GM12878 (cell line): ENCODE data around the gene MAP3K21. TPM values are rescaled to one million over a fixed set of nuclear protein-coding genes. Genes with fewer than 3 reads are reported as not detected.

Source experiments
- ASH2L ChIP-seq: fragments of 300-600, 200-600 bp; sonication (generic); IDR thresholded peaks from 2 replicates; pipeline ENCODE4 v1.6.1; 2017; ENCODE audit warnings: low read depth, mild to moderate bottlenecking, borderline replicate concordance
- BRCA1 ChIP-seq: IDR thresholded peaks from 2 replicates; pipeline ENCODE4 v1.6.1; 2011; ENCODE audit warnings: low read depth, low read length, improper control_type of control experiment
- CBFB ChIP-seq: IDR thresholded peaks from 2 replicates; pipeline ENCODE4 v1.6.1; 2016; ENCODE audit warnings: antibody characterized with exemption, low read depth
- EZH2 ChIP-seq: IDR thresholded peaks from 2 replicates; pipeline ENCODE4 v1.6.1; 2012; ENCODE audit warnings: low read depth, mild to moderate bottlenecking, control low read depth, inconsistent platforms, low read length, borderline replicate concordance; ENCODE audit not compliant: control insufficient read depth
- JUNB ChIP-seq: IDR thresholded peaks from 2 replicates; pipeline ENCODE4 v1.6.1; 2016; ENCODE audit warnings: antibody characterized with exemption, mild to moderate bottlenecking
- KAT2A ChIP-seq: conservative IDR thresholded peaks from 2 replicates; pipeline ENCODE4 v1.6.1; 2011; ENCODE audit warnings: low read depth, low read length; ENCODE audit not compliant: control insufficient read depth
- NBN ChIP-seq: fragments of 450-650 bp; IDR thresholded peaks from 2 replicates; pipeline ENCODE4 v1.6.1; 2016
- NFYB ChIP-seq: IDR thresholded peaks from 2 replicates; pipeline ENCODE4 v1.6.1; 2011; ENCODE audit warnings: low read depth, mild to moderate bottlenecking, low read length, improper control_type of control experiment, moderate library complexity; ENCODE audit not compliant: insufficient read depth
- POLR2AphosphoS5 ChIP-seq: IDR thresholded peaks from 2 replicates; pipeline ENCODE4 v1.6.1; 2011; ENCODE audit warnings: mild to moderate bottlenecking, low read length, inconsistent platforms
- RAD51 ChIP-seq: fragments of 450-650 bp; IDR thresholded peaks from 2 replicates; pipeline ENCODE4 v1.6.1; 2016; ENCODE audit warnings: moderate library complexity, mild to moderate bottlenecking, inconsistent platforms
- STAT1 ChIP-seq: fragments of 450-650 bp; conservative IDR thresholded peaks from 2 replicates; pipeline ENCODE4 v1.6.1; 2014; ENCODE audit warnings: antibody characterized with exemption, mild to moderate bottlenecking
- SUZ12 ChIP-seq: fragments of 200-600 bp; sonication (generic); IDR thresholded peaks from one replicate; pipeline ENCODE4 v1.6.1; 2018; ENCODE audit warnings: antibody characterized with exemption, mild to moderate bottlenecking; ENCODE audit not compliant: unreplicated experiment
- ZBTB11 ChIP-seq: fragments of 450-650 bp; formaldehyde crosslinking; IDR thresholded peaks from 2 replicates; pipeline ENCODE4 v1.5.0; 2022; ENCODE audit warnings: mild to moderate bottlenecking, missing genetic modification characterization
- polyA plus RNA-seq, 11 experiments: library from polyadenylated mRNA; depleted of rRNA in 4 of 11; unstranded in 6 of 11; stranded (reverse) in 5 of 11; fragments of >200 nt; fragmentation: Nextera tagmentation in 4 of 11; fragmentation: Illumina TruSeq in 1 of 11; extraction: Ambion mirVana in 4 of 11; extraction: Trizol in 1 of 11; gene quantifications; 1 replicate in 1 of 11; 2 replicates in 10 of 11; pipeline versions ENCODE4 v1.2.1 to v1.2.3, GENCODE V29; 2011 to 2016; ENCODE audit warnings: inconsistent platforms in 2 of 11, missing spikeins in 2 of 11, low read depth in 1 of 11
- total RNA-seq, 4 experiments: library from RNA; depleted of rRNA in 3 of 4; stranded (reverse); fragments of >200 nt in 3 of 4; fragmentation: Illumina TruSeq in 1 of 4; extraction: Trizol in 1 of 4; gene quantifications; 2 replicates each; pipeline versions ENCODE4 v1.2.1 to v1.2.3, GENCODE V29; 2013 to 2021
- TF ChIP-seq, protein P1 (sequence below): fragments of 450-650 bp; IDR thresholded peaks from 2 replicates; pipeline ENCODE4 v1.6.1; 2017; ENCODE audit warnings: mild to moderate bottlenecking

The MAP3K21 gene
- total and polyA plus RNA-seq, 10 of the 15 experiments (the other 5 are each of a cell fraction or from before 2014, with no cell fraction given): 0.02 to 0.21 (median 0.09) TPM; not detected in 1

- TF ChIP-seq ZBTB11 (CRISPR knock-in tag) (no peak), EZH2 (no peak), SUZ12 (no peak), KAT2A (no peak), POLR2AphosphoS5 (no peak), NFYB (no peak), STAT1 (no peak), NBN (no peak), ASH2L (no peak), CBFB (no peak), BRCA1 (no peak), RAD51 (no peak), JUNB (no peak)
- TF ChIP-seq, protein P1, sequence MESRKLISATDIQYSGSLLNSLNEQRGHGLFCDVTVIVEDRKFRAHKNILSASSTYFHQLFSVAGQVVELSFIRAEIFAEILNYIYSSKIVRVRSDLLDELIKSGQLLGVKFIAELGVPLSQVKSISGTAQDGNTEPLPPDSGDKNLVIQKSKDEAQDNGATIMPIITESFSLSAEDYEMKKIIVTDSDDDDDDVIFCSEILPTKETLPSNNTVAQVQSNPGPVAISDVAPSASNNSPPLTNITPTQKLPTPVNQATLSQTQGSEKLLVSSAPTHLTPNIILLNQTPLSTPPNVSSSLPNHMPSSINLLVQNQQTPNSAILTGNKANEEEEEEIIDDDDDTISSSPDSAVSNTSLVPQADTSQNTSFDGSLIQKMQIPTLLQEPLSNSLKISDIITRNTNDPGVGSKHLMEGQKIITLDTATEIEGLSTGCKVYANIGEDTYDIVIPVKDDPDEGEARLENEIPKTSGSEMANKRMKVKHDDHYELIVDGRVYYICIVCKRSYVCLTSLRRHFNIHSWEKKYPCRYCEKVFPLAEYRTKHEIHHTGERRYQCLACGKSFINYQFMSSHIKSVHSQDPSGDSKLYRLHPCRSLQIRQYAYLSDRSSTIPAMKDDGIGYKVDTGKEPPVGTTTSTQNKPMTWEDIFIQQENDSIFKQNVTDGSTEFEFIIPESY: no peak
- TF ChIP-seq, all 136 proteins: peak for 0
Observed at GRCh38 chr1:233389169-233389568, 61.6 kb downstream of the MAP3K21 start (continued).
